HG03060 (cell line): ENCODE measurements around the gene CASKIN2.

Source experiments
- ATAC-seq: cut with Tn5 transposase; IDR thresholded peaks from one replicate; pipeline ENCODE4 v1.9.1; 2021; ENCODE audit warnings: low read depth, moderate number of reproducible peaks; ENCODE audit not compliant: unreplicated experiment

Gene CASKIN2

DNA sequence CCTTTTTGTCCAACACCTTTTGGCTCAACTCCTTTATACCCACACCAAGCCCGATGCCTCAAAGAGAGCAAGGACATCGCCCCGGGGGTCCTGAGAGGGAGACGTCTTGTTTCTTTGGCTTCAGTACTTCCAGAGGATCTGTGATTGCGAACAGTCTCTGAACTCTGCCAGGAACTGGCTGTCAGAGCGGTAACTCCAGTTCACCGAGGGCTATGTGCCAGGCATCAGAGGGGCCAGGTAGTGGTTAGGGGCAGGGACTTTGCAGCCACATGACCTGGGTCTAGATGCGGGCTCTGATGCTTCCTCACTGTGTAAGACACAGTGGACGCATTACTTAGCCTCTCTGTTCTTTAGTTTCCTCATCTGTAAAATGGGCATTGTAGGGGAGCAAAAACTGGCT lies 31.8 kb upstream of the CASKIN2 start:
- no peak for ATAC-seq

DNA sequence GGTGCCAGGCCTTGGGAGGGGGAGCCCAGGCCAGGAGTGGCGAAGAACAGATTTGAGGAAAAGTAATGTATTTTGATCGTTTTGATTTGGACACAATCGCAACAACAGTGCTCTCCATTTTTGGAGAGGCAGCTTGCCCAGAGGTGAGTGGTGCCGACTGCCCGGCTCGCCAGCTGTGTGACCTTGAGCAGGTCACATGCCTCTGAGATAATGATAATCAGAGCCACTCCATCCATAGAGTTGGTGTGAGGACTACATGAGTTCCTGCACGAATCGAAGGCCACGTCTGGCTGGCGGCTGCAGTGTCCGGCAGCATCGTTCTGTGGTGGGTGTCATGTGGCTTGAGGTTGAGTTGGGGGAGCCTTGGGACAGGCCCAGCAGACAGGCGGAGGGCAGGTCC lies 30.8 kb upstream of the CASKIN2 start:
- no peak for ATAC-seq

- ATAC-seq, result no peak
Measured at GRCh38 chr17:75544250-75544649, 28.9 kb upstream of the CASKIN2 start.

- no peak for ATAC-seq
Measured at GRCh38 chr17:75542728-75543336, 27.5 kb upstream of the CASKIN2 start.

GRCh38 chr17:75542229-75542628 lies 26.9 kb upstream of the CASKIN2 start:
- ATAC-seq, result no peak

GRCh38 chr17:75540923-75541503 lies 25.7 kb upstream of the CASKIN2 start:
- no peak for ATAC-seq

DNA sequence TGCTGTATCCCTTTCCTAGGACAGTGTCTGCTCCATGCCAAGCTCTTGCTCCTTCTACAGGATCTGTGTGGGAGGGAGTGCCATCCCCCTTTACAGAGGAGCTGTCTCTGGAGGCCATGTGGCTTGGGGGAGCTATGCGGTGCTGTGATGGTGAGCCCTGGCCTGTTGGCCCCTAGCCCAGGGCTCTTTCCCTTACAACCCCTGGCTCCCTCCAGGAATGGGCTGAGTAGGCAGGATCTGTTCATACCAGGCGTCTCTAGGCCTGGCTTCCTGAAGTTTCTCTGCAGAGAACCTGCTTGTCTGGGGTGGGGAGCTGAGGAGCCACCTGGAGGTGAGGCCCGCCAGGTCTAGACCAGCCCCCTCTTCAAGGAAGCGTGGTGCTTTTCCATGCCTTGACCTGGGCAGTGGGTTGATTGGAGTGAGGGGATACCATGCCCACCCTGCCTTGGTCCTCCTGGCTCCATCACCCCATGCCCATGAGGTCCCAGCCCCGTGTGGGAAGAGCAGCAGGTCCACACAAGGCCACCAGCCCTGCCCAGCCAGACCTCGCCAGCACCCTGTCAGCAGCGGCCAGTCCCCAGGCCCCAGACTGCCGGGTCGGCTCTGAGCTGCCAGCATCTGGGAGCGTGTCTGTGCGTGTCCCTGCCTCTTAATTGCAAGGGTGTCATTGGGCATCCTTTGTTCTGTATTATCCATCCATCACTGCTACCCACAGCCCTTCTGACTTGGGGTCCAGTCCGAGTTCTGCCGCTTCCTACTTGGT lies 24.8 kb upstream of the CASKIN2 start:
- no peak for ATAC-seq

DNA sequence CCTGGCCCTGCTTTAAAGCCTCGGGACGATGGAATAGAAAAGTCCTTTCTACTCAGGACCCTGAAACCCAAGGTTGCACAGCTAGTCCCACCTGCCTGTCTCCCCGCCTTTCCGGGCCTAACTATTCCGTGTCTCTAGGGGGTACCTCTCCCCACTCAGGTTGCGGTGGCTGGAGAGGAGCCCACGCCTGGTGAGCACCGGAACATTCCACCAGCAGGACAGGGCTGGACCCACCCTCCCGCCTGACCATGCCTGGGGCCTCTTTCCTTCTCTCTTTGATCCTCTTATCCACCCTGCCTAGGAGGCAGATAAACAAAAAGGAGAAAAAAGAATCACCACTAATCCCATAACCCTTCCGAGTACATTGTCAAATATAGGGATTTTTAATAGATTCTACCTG lies 21.0 kb upstream of the CASKIN2 start:
- ATAC-seq, result no peak

- ATAC-seq, result no peak
Measured at GRCh38 chr17:75535871-75536270, 20.5 kb upstream of the CASKIN2 start.

- ATAC-seq, result no peak
Measured at GRCh38 chr17:75535119-75535537, 19.8 kb upstream of the CASKIN2 start.

GRCh38 chr17:75531721-75532072 lies 16.4 kb upstream of the CASKIN2 start:
- ATAC-seq, result no peak

DNA sequence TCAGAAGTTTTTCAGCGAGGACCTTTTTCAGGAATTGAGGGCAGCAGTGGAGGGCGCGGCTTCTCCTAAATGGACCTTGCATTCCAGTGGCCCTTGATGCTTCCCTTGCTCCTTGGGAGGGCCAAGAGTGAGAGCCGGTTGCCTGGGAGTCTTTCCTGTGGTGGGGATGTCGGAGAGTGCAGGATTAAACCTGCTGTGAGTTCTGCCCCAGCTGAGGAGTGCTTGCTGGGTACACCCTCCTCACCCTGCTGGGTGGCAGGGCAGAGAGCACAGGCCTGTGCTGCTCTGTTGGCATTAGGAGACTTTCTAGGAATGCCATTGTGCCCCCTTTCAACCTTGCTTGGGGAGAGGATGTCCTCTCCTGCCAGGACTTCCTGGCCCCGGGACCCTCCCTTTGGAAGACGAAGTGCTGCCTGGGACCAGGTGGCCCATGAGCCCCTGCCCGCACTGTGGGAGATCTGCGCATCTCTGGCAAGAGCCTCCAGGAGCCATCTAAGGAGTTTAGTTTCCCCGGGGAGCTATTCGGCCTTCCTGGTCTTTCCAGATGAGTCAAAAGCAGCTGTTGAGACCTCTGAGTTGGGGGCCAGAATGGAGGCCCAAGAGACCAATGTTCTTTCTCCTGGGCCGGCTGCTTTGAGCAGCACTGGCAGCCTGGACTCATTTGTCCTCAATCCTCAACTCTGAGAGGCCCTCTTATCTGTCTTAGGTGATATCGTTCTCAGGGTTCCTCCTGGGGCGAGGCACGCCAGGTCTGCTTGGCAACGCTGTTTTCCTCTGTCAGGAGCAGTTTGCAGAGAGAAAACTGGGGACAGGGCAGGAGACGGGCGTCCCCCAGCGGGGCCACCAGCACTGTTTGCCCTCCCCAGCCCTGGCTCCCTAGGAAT lies 15.7 kb upstream of the CASKIN2 start:
- ATAC-seq, result no peak

DNA sequence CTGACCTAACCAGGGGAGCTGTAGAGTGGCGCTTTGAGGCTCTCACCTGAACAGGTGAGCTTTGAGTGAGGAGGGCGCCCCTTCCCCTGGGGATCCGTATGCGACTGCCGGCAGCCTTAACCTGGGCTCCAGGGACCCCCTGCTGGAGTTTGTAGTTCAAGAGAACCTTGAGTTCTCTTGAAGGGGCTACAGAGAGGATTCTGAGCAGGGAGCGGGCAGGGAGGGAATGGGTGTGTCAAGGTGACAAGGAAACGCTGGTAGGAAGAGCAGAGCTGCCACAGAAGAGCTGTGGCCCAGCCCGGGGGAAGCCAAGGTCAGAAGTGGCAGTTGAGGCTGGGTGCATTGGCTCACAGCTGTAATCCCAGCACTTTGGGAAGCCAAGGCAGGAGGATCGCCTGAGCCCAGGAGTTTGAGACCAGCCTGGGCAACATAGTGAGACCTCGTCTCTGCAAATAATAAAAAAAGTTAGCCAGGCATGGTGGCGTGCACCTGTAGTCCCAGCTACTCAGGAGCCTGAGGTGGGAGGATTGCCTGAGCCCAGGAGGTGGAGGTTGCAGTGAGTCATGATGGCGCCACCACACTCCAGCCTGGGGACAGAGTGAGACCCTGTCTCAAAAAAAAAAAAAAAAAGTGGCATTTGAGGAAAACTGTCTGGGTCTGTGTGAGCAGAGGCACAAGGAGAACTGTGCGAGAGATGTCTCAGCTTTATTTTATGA lies 11.4 kb upstream of the CASKIN2 start:
- ATAC-seq, result no peak

- no peak for ATAC-seq
Measured at GRCh38 chr17:75525806-75526554, 10.6 kb upstream of the CASKIN2 start.

GRCh38 chr17:75524970-75525805 lies 9.9 kb upstream of the CASKIN2 start, which contains the start of gene LLGL2:
TSS of gene LLGL2 (plus strand) at chr17:75525697. CDS start at chr17:75543427, 17,730 bp downstream.
- ATAC-seq, result no peak

GRCh38 chr17:75524269-75524969 lies 9.1 kb upstream of the CASKIN2 start:
- ATAC-seq, result no peak

DNA sequence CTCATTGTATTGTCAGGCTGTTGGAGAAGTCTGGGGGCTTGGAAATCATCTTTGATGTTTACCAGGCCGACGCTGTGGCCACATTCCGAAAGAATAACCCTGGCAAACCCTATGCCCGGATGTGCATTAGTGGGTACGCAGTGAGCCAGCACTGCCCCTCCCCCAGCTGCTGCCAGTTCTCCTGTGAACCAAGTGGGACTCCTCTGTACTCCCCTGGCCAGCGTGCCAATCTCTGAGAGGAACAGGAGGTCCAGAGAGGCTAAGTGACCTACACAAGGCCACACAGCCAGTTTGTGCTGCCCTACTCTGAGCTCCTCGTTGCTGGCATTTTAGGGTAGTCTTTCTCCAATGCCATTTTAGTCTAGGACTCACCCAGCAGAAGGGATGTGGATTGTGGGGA lies 8.3 kb upstream of the CASKIN2 start:
- ATAC-seq, result no peak
